ENCODE results near the gene CSHL1.

GRCh38 chr17:63880706-63881105, 30.4 kb downstream of the CSHL1 start:
- no peak for TF ChIP-seq RNF2 (IDR thresholded peaks at IDR 0.05; ENCODE audit: borderline replicate concordance, low read depth)
- TF ChIP-seq SMC3 (IDR thresholded peaks at IDR 0.05) = no peak
- no peak for TF ChIP-seq PBX3 (IDR thresholded peaks at IDR 0.05)

Measured in A549 (cell line).